H1 (cell line): ENCODE measurements around the gene MAP3K3. TPM values are rescaled to one million over a fixed set of nuclear protein-coding genes. Genes with fewer than 3 reads are reported as not detected.

Experiments used
- CEBPB ChIP-seq: IDR thresholded peaks from 2 replicates; pipeline ENCODE4 v1.6.1; 2012; ENCODE audit warnings: low read depth, low read length
- CHD7 ChIP-seq: fragments of 300-600 bp; sonication (generic); IDR thresholded peaks from 2 replicates; pipeline ENCODE4 v1.7.1; 2012; ENCODE audit warnings: low read length, moderate library complexity, mild to moderate bottlenecking, inconsistent platforms; ENCODE audit not compliant: insufficient replicate concordance
- CTBP2 ChIP-seq: IDR thresholded peaks from 2 replicates; pipeline ENCODE4 v1.7.0; 2011; ENCODE audit warnings: borderline replicate concordance, mild to moderate bottlenecking, moderate library complexity, mixed read lengths, low read length; ENCODE audit not compliant: insufficient read depth, insufficient read length
- HDAC2 ChIP-seq, 2 experiments: fragments of 300-600 bp in 1 of 2; sonication (generic) in 1 of 2; IDR thresholded peaks; 2 replicates each; pipeline ENCODE4 v1.6.1; 2011 to 2012; ENCODE audit warnings: low read depth in 2 of 2, low read length in 2 of 2, mild to moderate bottlenecking in 2 of 2, moderate library complexity in 2 of 2, borderline replicate concordance in 1 of 2, inconsistent platforms in 1 of 2
- KDM1A ChIP-seq: fragments of 200-600, 300-600 bp; sonication (generic); IDR thresholded peaks from 2 replicates; pipeline ENCODE4 v1.7.1; 2016; ENCODE audit warnings: mild to moderate bottlenecking, low read length, borderline replicate concordance
- RNF2 ChIP-seq: fragments of 200-900, 300-1000 bp; sonication (generic); IDR thresholded peaks from 2 replicates; pipeline ENCODE4 v1.7.1; 2016; ENCODE audit warnings: borderline replicate concordance, low read depth, mild to moderate bottlenecking, antibody characterized with exemption, low read length; ENCODE audit not compliant: poor library complexity, severe bottlenecking; ENCODE audit errors: missing control alignments
- polyA plus RNA-seq, 7 experiments: library from polyadenylated mRNA; depleted of rRNA in 3 of 7; stranded (reverse) in 5 of 7; unstranded in 2 of 7; fragments of >200 nt in 5 of 7; fragments of 200-250 nt in 2 of 7; gene quantifications; 1 replicate in 5 of 7; 2 replicates in 1 of 7; 4 replicates in 1 of 7; pipeline versions ENCODE4 v1.2.1 to v1.2.3, GENCODE V29; 2011 to 2013; ENCODE audit warnings: missing spikeins in 2 of 7, mixed read lengths in 2 of 7
- total RNA-seq: library from RNA; stranded (reverse); fragmentation: NEBNext Ultra II Directional; extraction: Animal tissue kit (Norgen Biotek cat#: 25700); gene quantifications from 2 replicates; pipeline ENCODE4 v1.2.1, GENCODE V29; 2021

The MAP3K3 gene
- total and polyA plus RNA-seq, 2 of the 8 experiments (the other 6 are each of a cell fraction or from before 2014, with no cell fraction given): 10.3 to 21.0 TPM

GRCh38 chr17:63698381-63698885 lies 76.2 kb downstream of the MAP3K3 start (continued):
- TF ChIP-seq CHD7 (no peak), HDAC2 (IDR thresholded peaks at IDR 0.05; ENCODE audit: borderline replicate concordance in 1 of 2, low read depth in 2 of 2, low read length in 2 of 2) (no peak), CEBPB (no peak), KDM1A (no peak), RNF2 (no peak), CTBP2 (no peak)
